Inferior parietal cortex (tissue), 1 donor: ENCODE measurements around the gene VWCE.

Experiments used
- DNase-seq: peaks from one replicate; pipeline ENCODE4 v3.0.0-alpha.2; 2016; ENCODE audit errors: extremely low spot score

Gene VWCE

GRCh38 chr11:61280883-61281580 lies 14.1 kb downstream of the VWCE start:
- DNase-seq, result no peak

- peak; percentile 11 for DNase-seq
Measured at GRCh38 chr11:61279934-61280659, 15.0 kb downstream of the VWCE start.

GRCh38 chr11:61278001-61278470 lies 17.1 kb downstream of the VWCE start:
- no peak for DNase-seq

- DNase-seq, result no peak
Measured at GRCh38 chr11:61277186-61278000, 17.7 kb downstream of the VWCE start.

- DNase-seq, result no peak
Measured at GRCh38 chr11:61275191-61275590, 19.9 kb downstream of the VWCE start.

GRCh38 chr11:61274084-61274483 lies 21.0 kb downstream of the VWCE start:
- DNase-seq, result no peak

- no peak for DNase-seq
Measured at GRCh38 chr11:61273178-61274078, 21.7 kb downstream of the VWCE start.

GRCh38 chr11:61272731-61273130 lies 22.4 kb downstream of the VWCE start:
- no peak for DNase-seq

GRCh38 chr11:61270354-61271076 lies 24.6 kb downstream of the VWCE start:
- no peak for DNase-seq

- DNase-seq, result no peak
Measured at GRCh38 chr11:61268588-61269250, 26.4 kb downstream of the VWCE start.

- no peak for DNase-seq
Measured at GRCh38 chr11:61267437-61267841, 27.7 kb downstream of the VWCE start.

- DNase-seq, result no peak
Measured at GRCh38 chr11:61266602-61267001, 28.5 kb downstream of the VWCE start.

- DNase-seq, result no peak
Measured at GRCh38 chr11:61265357-61265756, 29.8 kb downstream of the VWCE start.

- DNase-seq, result no peak
Measured at GRCh38 chr11:61264795-61265194, 30.3 kb downstream of the VWCE start.

GRCh38 chr11:61264371-61264770 lies 30.7 kb downstream of the VWCE start:
- no peak for DNase-seq

GRCh38 chr11:61259363-61259762 lies 35.8 kb downstream of the VWCE start:
- DNase-seq, result no peak

- DNase-seq, result no peak
Measured at GRCh38 chr11:61258546-61258945, 36.6 kb downstream of the VWCE start.

- DNase-seq, result no peak
Measured at GRCh38 chr11:61256710-61257482, 38.2 kb downstream of the VWCE start.

- peak; percentile 59 for DNase-seq
Measured at GRCh38 chr11:61254403-61255025, 40.6 kb downstream of the VWCE start.
